HG02623 (cell line): Measurements from ENCODE around the gene KLHDC1.
"Not testable (repeated sequence)": the region's sequence is repeated elsewhere in the genome, so short reads cannot be mapped to it uniquely, and the experiment has no call there.

Experiments used
- ATAC-seq: cut with Tn5 transposase; IDR thresholded peaks from one replicate; pipeline ENCODE4 v1.9.1; 2021; ENCODE audit warnings: moderate library complexity; ENCODE audit not compliant: unreplicated experiment

KLHDC1 gene

GRCh38 chr14:49781040-49781439 lies 88.1 kb downstream of the KLHDC1 start:
- ATAC-seq = not testable (repeated sequence)

- no peak for ATAC-seq
Observed at GRCh38 chr14:49783394-49784014, 90.6 kb downstream of the KLHDC1 start.

- no peak for ATAC-seq
Observed at GRCh38 chr14:49786315-49786714, 93.4 kb downstream of the KLHDC1 start.

- no peak for ATAC-seq
Observed at GRCh38 chr14:49792618-49793017, 99.7 kb downstream of the KLHDC1 start.

- no peak for ATAC-seq
Observed at GRCh38 chr14:49796025-49796424, 103.1 kb downstream of the KLHDC1 start.
